Measurements from ENCODE around the gene INPP5K.
A peak's percentile ranks its signal among the peaks of the same experiment; 100 is the strongest.
"Not testable (repeated sequence)": the region's sequence is repeated elsewhere in the genome, so short reads cannot be mapped to it uniquely, and the experiment has no call there.

The INPP5K gene

GRCh38 chr17:1454541-1454940 is 61.9 kb downstream of the INPP5K start:
- TF ChIP-seq, protein P1, sequence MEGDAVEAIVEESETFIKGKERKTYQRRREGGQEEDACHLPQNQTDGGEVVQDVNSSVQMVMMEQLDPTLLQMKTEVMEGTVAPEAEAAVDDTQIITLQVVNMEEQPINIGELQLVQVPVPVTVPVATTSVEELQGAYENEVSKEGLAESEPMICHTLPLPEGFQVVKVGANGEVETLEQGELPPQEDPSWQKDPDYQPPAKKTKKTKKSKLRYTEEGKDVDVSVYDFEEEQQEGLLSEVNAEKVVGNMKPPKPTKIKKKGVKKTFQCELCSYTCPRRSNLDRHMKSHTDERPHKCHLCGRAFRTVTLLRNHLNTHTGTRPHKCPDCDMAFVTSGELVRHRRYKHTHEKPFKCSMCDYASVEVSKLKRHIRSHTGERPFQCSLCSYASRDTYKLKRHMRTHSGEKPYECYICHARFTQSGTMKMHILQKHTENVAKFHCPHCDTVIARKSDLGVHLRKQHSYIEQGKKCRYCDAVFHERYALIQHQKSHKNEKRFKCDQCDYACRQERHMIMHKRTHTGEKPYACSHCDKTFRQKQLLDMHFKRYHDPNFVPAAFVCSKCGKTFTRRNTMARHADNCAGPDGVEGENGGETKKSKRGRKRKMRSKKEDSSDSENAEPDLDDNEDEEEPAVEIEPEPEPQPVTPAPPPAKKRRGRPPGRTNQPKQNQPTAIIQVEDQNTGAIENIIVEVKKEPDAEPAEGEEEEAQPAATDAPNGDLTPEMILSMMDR (IDR thresholded peaks at IDR 0.05; ENCODE audit: borderline replicate concordance, insufficient read depth, low read depth, low read length): no peak
- H3K4me3 ChIP-seq (ENCODE audit: low read depth, low read length): peak overlapping the region; percentile 95

- H3K4me3 ChIP-seq (ENCODE audit: low read depth, low read length): not testable (repeated sequence)
Measured at GRCh38 chr17:1453694-1454093, 62.7 kb downstream of the INPP5K start.

DNA sequence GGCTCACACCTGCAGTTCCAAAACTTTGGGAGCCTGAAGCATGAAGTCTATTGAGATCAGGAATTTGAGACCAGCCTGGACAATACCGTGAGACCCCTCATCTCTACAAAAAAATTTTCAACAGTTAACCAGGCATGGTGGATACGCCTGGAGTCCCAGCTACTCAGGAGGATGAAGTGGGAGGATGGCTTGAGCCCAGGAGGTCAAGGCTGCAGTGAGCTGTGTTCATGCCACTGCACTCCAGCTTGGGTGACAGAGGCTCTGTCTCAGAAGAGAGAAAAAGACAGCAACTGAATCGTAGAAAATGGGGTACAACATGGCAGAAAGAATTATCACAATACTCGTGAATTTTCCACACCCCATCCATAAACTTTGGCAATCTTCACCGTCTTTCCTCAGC is 63.6 kb downstream of the INPP5K start:
- no peak overlapping the region for H3K4me3 ChIP-seq (ENCODE audit: low read depth, low read length)
- TF ChIP-seq, protein P1 (IDR thresholded peaks at IDR 0.05; ENCODE audit: borderline replicate concordance, insufficient read depth, low read depth, low read length): no peak

- H3K4me3 ChIP-seq (ENCODE audit: low read depth, low read length): not testable (repeated sequence)
Measured at GRCh38 chr17:1450261-1450660, 66.2 kb downstream of the INPP5K start.

DNA sequence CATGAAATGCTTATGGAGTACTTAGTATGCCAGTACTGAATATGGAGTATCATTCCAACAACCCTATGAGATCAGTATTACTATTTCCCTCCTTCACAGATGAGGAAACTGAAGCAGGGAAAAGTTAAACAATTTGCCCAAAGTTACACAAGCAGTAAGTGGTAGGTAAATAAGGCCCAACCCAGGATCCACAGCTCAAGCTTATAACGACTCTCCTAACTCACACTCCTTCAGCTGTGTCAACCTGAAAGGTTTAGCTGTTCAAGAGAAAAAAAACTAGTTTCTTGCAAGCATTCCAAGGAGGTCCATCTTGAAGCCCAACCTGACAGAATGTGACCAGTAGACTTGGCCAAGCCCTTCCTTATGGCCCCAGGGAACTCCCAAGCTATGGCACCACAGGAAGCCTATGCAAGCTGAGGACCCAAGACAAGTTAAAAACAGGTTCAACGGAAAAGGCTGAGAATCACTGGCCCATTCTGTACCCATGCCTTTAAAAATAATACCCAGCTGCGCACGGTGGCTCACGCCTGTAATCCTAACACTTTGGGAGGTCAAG is 66.9 kb downstream of the INPP5K start:
- H3K4me3 ChIP-seq (ENCODE audit: low read depth, low read length): no peak overlapping the region
- TF ChIP-seq, protein P1 (IDR thresholded peaks at IDR 0.05; ENCODE audit: borderline replicate concordance, insufficient read depth, low read depth, low read length): no peak

DNA sequence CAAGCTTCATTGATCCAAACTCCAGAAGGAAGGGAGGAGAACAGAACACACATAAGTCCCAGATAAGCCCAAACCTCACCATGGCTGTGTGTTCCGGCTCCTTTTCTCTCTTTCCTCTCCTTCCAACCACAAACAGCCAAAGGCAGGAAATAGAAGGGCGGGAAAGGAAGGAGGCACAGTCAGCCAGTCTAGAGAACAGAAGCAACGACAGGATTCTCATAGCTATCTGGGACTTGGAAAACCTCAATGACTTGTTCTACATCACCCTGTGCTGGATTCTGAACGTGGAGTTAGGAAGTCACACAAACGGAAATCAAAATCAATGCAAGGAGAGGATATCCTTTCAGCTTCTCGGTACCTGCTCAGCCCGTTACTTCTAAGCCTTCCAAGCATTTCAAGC is 69.4 kb downstream of the INPP5K start:
- no peak overlapping the region for H3K4me3 ChIP-seq (ENCODE audit: low read depth, low read length)
- TF ChIP-seq, protein P1 (IDR thresholded peaks at IDR 0.05; ENCODE audit: borderline replicate concordance, insufficient read depth, low read depth, low read length): no peak

GRCh38 chr17:1446201-1446600 is 70.2 kb downstream of the INPP5K start:
- no peak overlapping the region for H3K4me3 ChIP-seq (ENCODE audit: low read depth, low read length)
- TF ChIP-seq, protein P1 (IDR thresholded peaks at IDR 0.05; ENCODE audit: borderline replicate concordance, insufficient read depth, low read depth, low read length): no peak

DNA sequence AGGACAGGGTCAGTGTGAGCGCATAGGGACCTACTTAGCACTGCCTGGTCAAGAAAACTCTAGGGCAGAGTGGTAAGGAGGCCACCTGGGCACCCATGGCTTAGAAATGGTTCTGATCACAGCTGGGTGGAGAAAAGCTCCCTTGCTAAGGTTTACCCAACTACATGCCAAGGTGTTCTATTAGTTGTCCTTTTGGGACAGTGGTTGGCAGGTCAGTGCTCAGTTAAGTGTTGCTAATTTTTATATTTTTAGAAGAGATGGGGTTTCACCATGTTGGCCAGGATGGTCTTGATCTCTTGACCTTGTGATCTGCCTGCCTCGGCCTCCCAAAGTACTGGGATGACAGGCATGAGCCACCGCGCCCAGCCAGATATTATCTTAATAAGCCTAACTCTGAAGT is 70.7 kb downstream of the INPP5K start:
- H3K4me3 ChIP-seq (ENCODE audit: low read depth, low read length): not testable (repeated sequence)

Data from GM12875 (cell line).